Osteoblast (primary cell): ENCODE results near the gene KIF21B. TPM values are rescaled to one million over a fixed set of nuclear protein-coding genes. Genes with fewer than 3 reads are reported as not detected.
A peak's percentile ranks its signal among the peaks of the same experiment; 100 is the strongest.

ENCODE experiments used
- DNase-seq: peaks from one replicate; pipeline ENCODE4 v3.0.0; 2011; ENCODE audit warnings: low spot score, mixed read lengths; ENCODE audit not compliant: insufficient read length; ENCODE audit errors: missing footprints
- H2AFZ ChIP-seq: 2 replicates; pipeline ENCODE4 v1.6.0; 2011; ENCODE audit warnings: mild to moderate bottlenecking, low read length
- H3K27ac ChIP-seq: 2 replicates; pipeline ENCODE4 v1.5.1; 2011; ENCODE audit warnings: mild to moderate bottlenecking, low read depth, low read length, moderate library complexity
- H3K27me3 ChIP-seq: 2 replicates; pipeline ENCODE4 v1.6.0; 2012; ENCODE audit warnings: mild to moderate bottlenecking, control low read depth, inconsistent platforms, low read length, moderate library complexity; ENCODE audit not compliant: insufficient read depth
- H3K36me3 ChIP-seq: 2 replicates; pipeline ENCODE4 v1.5.1; 2011; ENCODE audit warnings: mild to moderate bottlenecking, low read length, control low read depth, moderate library complexity; ENCODE audit not compliant: insufficient read depth
- H3K4me1 ChIP-seq: 2 replicates; pipeline ENCODE4 v1.5.1; 2011; ENCODE audit warnings: mild to moderate bottlenecking, low read length, control low read depth, moderate library complexity; ENCODE audit not compliant: insufficient read depth
- H3K4me2 ChIP-seq: 2 replicates; pipeline ENCODE4 v1.6.0; 2011; ENCODE audit warnings: mild to moderate bottlenecking, low read length; ENCODE audit not compliant: insufficient read depth
- H3K4me3 ChIP-seq: fragments of 200-600 bp; sonication (generic); 3 replicates; pipeline ENCODE4 v1.5.1; 2012; ENCODE audit warnings: mild to moderate bottlenecking, low read length, inconsistent platforms; ENCODE audit not compliant: insufficient read depth
- H3K79me2 ChIP-seq: 2 replicates; pipeline ENCODE4 v1.6.0; 2012; ENCODE audit warnings: mild to moderate bottlenecking, low read length, control low read depth, inconsistent platforms; ENCODE audit not compliant: insufficient read depth
- H3K9me3 ChIP-seq: 2 replicates; pipeline ENCODE4 v1.5.1; 2011; ENCODE audit warnings: low read depth, low read length, control low read depth
- H4K20me1 ChIP-seq: 2 replicates; pipeline ENCODE4 v1.6.0; 2012; ENCODE audit warnings: mild to moderate bottlenecking, low read length, control low read depth; ENCODE audit not compliant: insufficient read depth
- CTCF ChIP-seq: IDR thresholded peaks from 2 replicates; pipeline ENCODE4 v1.5.1; 2011; ENCODE audit warnings: mild to moderate bottlenecking, low read depth, low read length, moderate library complexity; ENCODE audit errors: extremely low read depth
- total RNA-seq: library from RNA; depleted of rRNA; stranded (reverse); fragments of >200 nt; gene quantifications from 2 replicates; pipeline ENCODE4 v1.2.3, GENCODE V29; 2012

Gene KIF21B
- total RNA-seq, result under 0.01 TPM in 2 replicates

GRCh38 chr1:201023517-201023902, at the start of gene KIF21B:
Gene KIF21B (minus strand): TSS chr1:201023714. CDS start chr1:201023383, 331 bp downstream.
- Histone ChIP-seq H3K36me3 (no peaks in the 10 kb centered on the region), H3K4me1 (no peaks in the 10 kb centered on the region), H4K20me1 (no peaks in the 10 kb centered on the region), H2AFZ (no peak within 1 kb of the TSS), H3K9me3 (no peaks in the 10 kb centered on the region), H3K27ac (no peak within 1 kb of the TSS), H3K4me2 (peak within 1 kb of the TSS; percentile 39), H3K27me3 (peaks cover 16% of the 10 kb centered on the region), H3K79me2 (no peaks in the 10 kb centered on the region), H3K4me3 (peak within 1 kb of the TSS; percentile 55)
- DNase-seq, result peak; percentile 98
- no peak for TF ChIP-seq CTCF

GRCh38 chr1:201072922-201073321, 49.4 kb upstream of the KIF21B start:
- Histone ChIP-seq H3K36me3 (no peaks in the 10 kb centered on the region), H4K20me1 (no peaks in the 10 kb centered on the region), H3K4me2 (no peak overlapping the region), H3K4me3 (no peak overlapping the region), H3K27me3 (peaks cover 29% of the 10 kb centered on the region), H3K79me2 (no peaks in the 10 kb centered on the region), H3K9me3 (no peaks in the 10 kb centered on the region), H3K27ac (no peak overlapping the region), H3K4me1 (no peaks in the 10 kb centered on the region), H2AFZ (no peak overlapping the region)
- DNase-seq, result no peak
- no peak for TF ChIP-seq CTCF

GRCh38 chr1:201072149-201072548, 48.6 kb upstream of the KIF21B start:
- Histone ChIP-seq H3K27ac (no peak overlapping the region), H3K4me3 (no peak overlapping the region), H3K4me2 (no peak overlapping the region), H3K4me1 (no peaks in the 10 kb centered on the region), H2AFZ (no peak overlapping the region), H3K79me2 (no peaks in the 10 kb centered on the region), H3K27me3 (peaks cover 33% of the 10 kb centered on the region), H4K20me1 (no peaks in the 10 kb centered on the region), H3K9me3 (no peaks in the 10 kb centered on the region), H3K36me3 (no peaks in the 10 kb centered on the region)
- DNase-seq, result peak; percentile 77
- TF ChIP-seq CTCF, result no peak

- no peak for TF ChIP-seq CTCF
- Histone ChIP-seq H3K79me2 (no peaks in the 10 kb centered on the region), H3K36me3 (no peaks in the 10 kb centered on the region), H3K9me3 (no peaks in the 10 kb centered on the region), H3K4me2 (no peak overlapping the region), H4K20me1 (no peaks in the 10 kb centered on the region), H3K27me3 (peaks cover 26% of the 10 kb centered on the region), H2AFZ (no peak overlapping the region), H3K4me1 (no peaks in the 10 kb centered on the region), H3K27ac (no peak overlapping the region), H3K4me3 (no peak overlapping the region)
- DNase-seq, result no peak
These were observed 46.1 kb upstream of the KIF21B start for GRCh38 chr1:201069636-201070035.
